Astrocyte of the hippocampus (primary cell): ENCODE measurements around the gene STAT3.
"Not testable (repeated sequence)": the region's sequence is repeated elsewhere in the genome, so short reads cannot be mapped to it uniquely, and the experiment has no call there.

Source experiments
- DNase-seq: peaks from one replicate; pipeline ENCODE4 v3.0.0; 2011; ENCODE audit warnings: low read depth, low spot score

The STAT3 gene

DNA sequence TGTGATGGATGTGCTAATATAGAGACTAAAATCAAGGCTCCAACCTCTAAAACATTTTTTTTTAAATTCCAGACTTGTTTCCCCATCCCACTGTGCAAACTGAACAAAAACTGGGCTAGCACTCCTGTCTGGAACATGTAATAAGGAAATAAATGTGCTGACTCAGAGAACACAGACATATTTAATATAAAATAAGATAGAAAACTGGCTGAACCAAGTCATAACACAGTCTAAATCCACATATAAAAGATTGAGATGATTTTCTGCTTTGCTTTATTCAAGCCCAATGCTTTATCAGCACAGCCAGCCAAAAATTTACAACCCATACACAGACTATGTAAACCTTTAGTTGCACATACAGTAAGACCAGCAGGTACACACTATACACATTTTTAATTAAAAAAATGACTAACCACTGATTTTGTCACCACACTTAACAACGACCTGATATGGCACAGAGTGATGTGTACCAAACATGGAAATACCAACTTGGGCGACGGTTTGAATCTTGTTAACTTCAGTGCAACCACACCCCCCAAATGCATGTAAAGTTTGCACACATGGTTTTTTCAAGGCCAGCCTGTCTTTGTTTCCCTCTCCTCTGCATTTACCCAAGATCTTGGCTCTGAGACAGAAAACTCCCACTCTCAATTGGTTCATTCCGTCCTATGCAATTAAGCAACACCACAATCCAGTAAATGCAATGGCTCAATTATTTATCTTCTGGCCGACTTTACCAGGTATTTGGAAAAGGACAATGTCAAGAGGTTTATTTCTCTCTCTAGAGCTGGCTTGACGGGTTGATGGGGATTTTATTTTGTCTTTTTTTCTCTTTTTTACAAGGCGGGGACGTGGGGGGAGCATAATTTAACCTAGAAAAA lies 1.2 kb downstream of the STAT3 start:
- peak; percentile 65 for DNase-seq

- DNase-seq = no peak
Observed at GRCh38 chr17:42381898-42382297, 6.3 kb downstream of the STAT3 start.

- DNase-seq = no peak
Observed at GRCh38 chr17:42380935-42381334, 7.3 kb downstream of the STAT3 start.

DNA sequence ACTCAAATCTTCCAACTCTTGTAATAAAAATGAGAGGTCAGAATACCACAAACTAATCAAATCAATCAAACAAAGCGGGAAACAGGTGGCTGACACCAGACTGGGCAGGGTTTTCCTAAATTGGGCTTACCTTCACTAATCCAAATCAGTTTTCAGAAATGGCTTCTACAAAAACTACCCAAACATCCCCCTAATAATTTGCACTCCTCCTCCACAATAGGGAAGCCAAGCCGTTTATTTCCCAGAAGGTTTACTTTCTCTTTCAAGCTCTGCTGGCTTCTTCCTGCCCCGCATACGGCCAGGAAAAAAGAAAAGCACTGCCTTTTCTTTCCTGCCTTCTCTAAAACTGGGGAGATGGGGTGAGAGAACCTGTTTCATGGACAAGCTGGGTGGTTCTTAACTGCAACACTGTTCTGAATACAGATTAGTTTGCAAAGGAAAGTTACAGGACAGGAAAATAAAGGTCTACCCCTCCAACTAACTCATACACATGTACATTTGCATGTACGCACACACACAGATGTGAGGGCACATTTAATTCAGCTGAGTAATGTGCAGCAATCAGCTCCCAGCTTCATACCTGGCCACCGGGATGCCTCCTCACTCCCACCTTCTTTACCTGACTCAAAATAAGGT lies 9.2 kb downstream of the STAT3 start:
- DNase-seq = peak; percentile 41

DNA sequence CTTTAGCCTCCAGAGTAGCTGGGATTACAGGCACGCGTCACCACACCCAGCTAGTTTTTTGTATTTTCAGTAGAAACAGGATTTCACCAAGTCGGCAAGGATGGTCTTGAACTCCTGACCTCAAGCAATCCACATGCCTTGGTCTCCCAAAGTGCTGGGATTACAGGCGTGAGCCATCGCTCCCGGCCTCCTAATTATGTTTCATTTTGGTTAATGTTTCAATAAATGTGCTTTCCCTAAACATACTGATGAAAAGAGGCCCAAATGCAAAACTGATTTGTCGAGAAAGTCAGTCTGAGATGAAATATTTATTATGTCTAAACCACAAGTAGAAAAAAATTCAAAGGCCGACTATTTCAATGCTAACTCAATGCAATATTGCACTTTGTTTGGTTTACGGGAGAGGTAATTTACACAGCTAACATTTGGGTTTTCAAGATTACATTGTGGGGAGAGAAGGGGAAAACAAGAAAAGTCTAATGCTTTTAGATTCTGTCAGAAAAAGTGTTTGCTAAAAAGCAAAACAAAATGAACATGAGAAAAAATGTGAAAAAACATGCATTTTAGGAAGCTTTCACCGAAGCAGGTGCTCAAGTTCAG lies 9.8 kb downstream of the STAT3 start:
- DNase-seq = no peak

DNA sequence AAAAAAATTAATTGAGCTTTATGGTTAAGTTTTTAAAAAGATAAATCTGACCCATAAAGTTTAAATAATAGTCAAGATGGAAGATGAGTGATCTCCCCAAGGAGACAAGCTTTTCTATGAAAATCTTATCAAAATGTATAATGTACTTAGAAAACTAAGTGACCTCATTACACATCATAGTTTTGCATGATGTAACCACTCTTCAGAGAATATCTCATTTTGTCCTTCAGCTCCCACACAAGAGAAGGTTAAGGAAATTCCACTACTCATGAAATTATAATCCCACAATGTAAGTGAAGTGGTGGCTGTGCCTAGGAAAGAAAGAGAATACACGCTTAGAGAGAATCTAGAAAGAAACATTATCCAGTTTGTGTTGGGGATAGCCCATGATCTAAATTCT lies 14.3 kb downstream of the STAT3 start:
- no peak for DNase-seq

- DNase-seq = no peak
Observed at GRCh38 chr17:42372142-42372541, 16.1 kb downstream of the STAT3 start.

- not testable (repeated sequence) for DNase-seq
Observed at GRCh38 chr17:42368797-42369561, 19.3 kb downstream of the STAT3 start.

- DNase-seq = not testable (repeated sequence)
Observed at GRCh38 chr17:42368310-42368709, 19.9 kb downstream of the STAT3 start.

DNA sequence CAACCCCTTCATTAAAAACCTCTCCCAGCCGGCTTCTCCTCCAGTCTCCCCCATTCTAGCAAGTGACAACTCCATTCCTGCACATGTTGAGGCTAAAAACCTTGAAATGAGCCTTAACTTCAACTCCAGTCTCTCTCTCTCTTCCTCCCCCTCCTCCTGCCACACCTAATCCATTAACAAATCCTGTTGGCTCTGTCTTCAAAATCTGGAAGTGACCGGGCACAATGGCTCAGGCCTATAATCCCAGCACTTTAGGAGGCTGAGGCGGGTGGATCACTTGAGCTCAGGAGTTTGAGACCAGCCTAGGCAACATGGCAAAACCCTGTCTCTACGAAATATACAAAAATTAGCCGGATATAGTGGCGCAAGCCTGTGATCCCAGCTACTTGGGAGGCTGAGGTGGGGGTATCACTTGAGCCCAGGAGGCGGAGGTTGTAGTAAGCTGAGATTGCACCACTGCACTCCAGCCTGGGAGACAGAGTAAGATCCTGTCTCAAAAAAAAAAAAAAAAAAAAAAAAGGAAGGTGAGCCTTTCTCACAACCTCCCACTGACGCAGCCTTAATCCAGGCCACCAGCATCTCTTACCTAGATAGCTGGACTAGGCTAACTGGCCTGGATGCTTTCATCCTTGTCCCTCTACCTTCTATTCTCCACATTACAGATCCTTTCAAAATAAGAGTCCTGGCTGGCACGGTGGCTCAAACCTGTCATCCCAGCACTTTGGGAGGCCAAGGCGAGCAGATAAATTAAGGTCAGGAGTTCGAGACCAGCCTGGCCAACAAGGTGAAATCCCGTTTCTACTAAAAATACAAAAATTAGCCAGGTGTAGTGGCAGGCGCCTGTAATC lies 21.8 kb downstream of the STAT3 start:
- DNase-seq = not testable (repeated sequence)

DNA sequence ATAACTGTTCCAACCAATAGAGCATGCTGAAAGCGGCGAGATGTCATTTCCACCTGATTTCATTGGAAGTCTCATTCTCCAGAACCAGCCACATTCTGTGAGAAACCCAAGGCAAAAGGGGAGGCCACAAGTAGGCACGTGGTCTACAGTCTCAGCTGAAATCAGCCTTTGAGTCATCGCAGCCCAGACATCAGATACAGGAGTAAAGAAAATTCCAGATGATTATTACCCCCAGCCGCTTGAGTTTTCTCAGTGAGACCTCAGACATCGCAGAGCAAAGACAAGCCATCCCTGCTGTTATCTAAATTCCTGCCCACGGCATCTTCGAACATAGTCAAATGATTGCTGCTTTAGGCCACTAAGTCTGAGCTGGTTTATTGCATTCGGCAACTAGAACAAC lies 23.1 kb downstream of the STAT3 start:
- DNase-seq = peak; percentile 90

DNA sequence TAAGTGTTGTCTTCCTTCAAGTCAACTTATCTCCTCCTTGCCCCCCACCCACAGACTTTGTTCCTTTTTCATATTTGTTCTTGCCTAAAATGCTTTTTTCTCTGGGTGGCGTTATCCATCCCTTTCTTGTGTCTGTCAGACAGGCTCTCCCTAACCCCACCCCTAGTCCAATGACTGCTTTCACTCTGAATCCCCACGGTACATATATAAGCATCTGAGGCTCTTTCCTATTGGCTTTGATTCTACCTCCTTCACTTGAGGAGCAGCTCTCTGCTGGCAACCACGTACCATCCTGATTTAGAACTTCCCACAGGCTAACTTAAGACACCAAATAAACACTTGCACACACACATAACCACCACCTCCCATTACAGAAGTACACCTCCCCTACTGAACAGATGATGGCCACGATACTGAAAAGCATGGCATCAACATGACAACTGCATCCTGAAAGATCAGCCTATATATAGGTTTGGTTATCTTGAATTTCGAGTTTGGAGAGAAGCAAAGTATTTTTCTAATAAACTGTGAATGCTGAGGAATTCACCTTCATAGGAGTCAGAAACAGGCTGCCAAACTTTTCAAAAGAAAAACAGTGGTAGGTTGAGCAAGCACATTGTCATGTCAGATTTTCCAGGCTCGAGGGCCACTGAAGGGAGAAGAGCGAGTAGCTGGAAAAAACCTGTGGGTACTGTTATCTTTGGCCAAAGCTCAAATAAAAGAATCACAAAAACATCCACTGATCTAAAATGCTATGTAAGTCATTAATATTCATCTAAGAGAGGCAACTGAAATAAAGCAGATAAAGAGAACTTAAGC lies 24.3 kb downstream of the STAT3 start:
- DNase-seq = peak; percentile 83

- DNase-seq = no peak
Observed at GRCh38 chr17:42363231-42363630, 25.0 kb downstream of the STAT3 start.

GRCh38 chr17:42362245-42362961 lies 25.8 kb downstream of the STAT3 start:
- no peak for DNase-seq

DNA sequence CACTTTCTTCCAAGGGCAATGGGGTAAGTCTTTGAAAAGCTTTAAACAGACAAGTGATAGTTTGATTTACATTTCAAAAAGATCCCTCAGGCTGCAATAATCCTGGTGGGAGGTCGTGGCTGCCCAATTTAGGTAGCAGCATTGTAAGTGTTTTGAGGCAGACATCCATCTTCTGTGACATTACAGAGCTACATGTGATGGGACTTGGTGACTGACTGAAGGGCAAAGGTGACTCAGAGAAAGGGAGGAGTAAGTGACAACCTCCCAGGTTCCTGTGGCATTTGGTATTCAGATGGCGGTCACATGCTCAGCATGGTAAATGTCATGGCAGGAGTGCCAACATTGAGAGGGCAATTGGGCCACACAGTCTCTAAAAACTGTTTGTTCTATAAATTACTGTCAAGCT lies 26.5 kb downstream of the STAT3 start:
- peak; percentile 23 for DNase-seq

- DNase-seq = peak; percentile 57
Observed at GRCh38 chr17:42360388-42360787, 27.9 kb downstream of the STAT3 start.

- no peak for DNase-seq
Observed at GRCh38 chr17:42359133-42359532, 29.1 kb downstream of the STAT3 start.

- no peak for DNase-seq
Observed at GRCh38 chr17:42358434-42358833, 29.8 kb downstream of the STAT3 start.
